HepG2 (cell line): Measurements from ENCODE around the gene DIP2C. TPM values are rescaled to one million over a fixed set of nuclear protein-coding genes. Genes with fewer than 3 reads are reported as not detected.

Source experiments
- ATAC-seq: fragments of 200-7000 bp; cut with Tn5 transposase; 3 replicates; pipeline ENCODE4 v1.9.1; 2020; ENCODE audit warnings: mild to moderate bottlenecking, moderate library complexity
- BruUV-seq: library from RNA; stranded (reverse); fragments of 400-500 nt; replicated peaks from 2 replicates; lab custom pipeline; 2021; lab: Mats Ljungman, UMichigan
- CTCF ChIA-PET: fragments of 300-600 bp; formaldehyde crosslinking; extraction: SDS; loops from one replicate; lab custom pipeline; 2021; ENCODE audit warnings: low total read pairs, inconsistent platforms, low intra/inter-chr PET ratio; lab: Yijun Ruan, JAX
- POLR2A ChIA-PET: fragments of 350-600 bp; sonication (Branson Sonifier 250); formaldehyde crosslinking; loops from one replicate; lab custom pipeline; 2020; ENCODE audit warnings: antibody characterized with exemption, inconsistent platforms; lab: Yijun Ruan, JAX
- DNase-seq: peaks from one replicate; pipeline ENCODE4 v3.0.0-alpha.2; 2015; ENCODE audit warnings: low spot score
- FAIRE-seq: peaks from 3 replicates; lab custom pipeline; 2011; peaks lifted over from hg19 to GRCh38; lab: Jason Lieb, UNC
- H2AFZ ChIP-seq: one replicate; pipeline ENCODE4 v1.6.1; 2011; ENCODE audit warnings: low read length, inconsistent platforms
- H3K27ac ChIP-seq: fragments of 300-600 bp; 3 replicates; pipeline ENCODE4 v1.8.0; 2011; ENCODE audit warnings: mixed run types, mild to moderate bottlenecking, mixed read lengths, low read length, inconsistent platforms; ENCODE audit not compliant: insufficient read depth; ENCODE audit errors: extremely low read length
- H3K27me3 ChIP-seq, 2 experiments: fragments of 200-600 bp in 1 of 2; 2 replicates in 1 of 2; 3 replicates in 1 of 2; pipeline versions ENCODE4 v1.6.0 to v1.8.0; 2011; ENCODE audit warnings: low read length in 2 of 2, mild to moderate bottlenecking in 2 of 2, moderate library complexity in 2 of 2, inconsistent platforms in 1 of 2; ENCODE audit not compliant: insufficient read depth in 2 of 2, control insufficient read depth in 1 of 2
- H3K36me3 ChIP-seq, 2 experiments: fragments of 200-600 bp in 1 of 2; replicated peaks in 1 of 2; 2 replicates in 1 of 2; 3 replicates in 1 of 2; pipeline versions ENCODE4 v1.5.1 to v1.8.0; 2011; ENCODE audit warnings: low read length in 2 of 2, inconsistent platforms in 1 of 2; ENCODE audit not compliant: insufficient read depth in 2 of 2, control insufficient read depth in 1 of 2
- H3K4me1 ChIP-seq: 2 replicates; pipeline ENCODE4 v1.5.1; 2012; ENCODE audit warnings: low read length, inconsistent platforms; ENCODE audit not compliant: insufficient read depth
- H3K4me2 ChIP-seq: 2 replicates; pipeline ENCODE4 v1.6.0; 2011; ENCODE audit warnings: low read depth, low read length, inconsistent platforms
- H3K4me3 ChIP-seq, 3 experiments: fragments of 200-600 bp in 1 of 3; sonication (generic), shearing (Covaris generic) in 1 of 3; replicated peaks in 1 of 3; 2 replicates each; pipeline ENCODE4 v1.5.1; 2011 to 2016; ENCODE audit warnings: low read length in 3 of 3, inconsistent platforms in 2 of 3, low read depth in 2 of 3, mild to moderate bottlenecking in 2 of 3, control low read depth in 1 of 3, mixed read lengths in 1 of 3; ENCODE audit not compliant: insufficient read depth in 1 of 3
- H3K79me2 ChIP-seq: one replicate; pipeline ENCODE4 v1.6.1; 2011; ENCODE audit warnings: low read length, inconsistent platforms; ENCODE audit not compliant: insufficient read depth
- H3K9ac ChIP-seq: 2 replicates; pipeline ENCODE4 v1.6.0; 2011; ENCODE audit warnings: mild to moderate bottlenecking, low read depth, low read length, inconsistent platforms; ENCODE audit not compliant: insufficient read depth
- H3K9me3 ChIP-seq: 2 replicates; pipeline ENCODE4 v1.5.1; 2012; ENCODE audit warnings: mild to moderate bottlenecking, low read length
- H4K20me1 ChIP-seq: 2 replicates; pipeline ENCODE4 v1.6.0; 2011; ENCODE audit warnings: inconsistent platforms, mild to moderate bottlenecking, low read length, moderate library complexity; ENCODE audit not compliant: insufficient read depth
- BATF2 ChIP-seq: sonication (generic); formaldehyde crosslinking; IDR thresholded peaks from 2 replicates; pipeline ENCODE4 v1.8.0; 2022; ENCODE audit warnings: mild to moderate bottlenecking, missing genetic modification reagents, moderate library complexity
- EHMT2 ChIP-seq: fragments of 200-600 bp; sonication (generic); IDR thresholded peaks from 2 replicates; pipeline ENCODE4 v1.7.0; 2017; ENCODE audit warnings: antibody characterized with exemption, low read depth, low read length, borderline replicate concordance
- ELF1 ChIP-seq: sonication (generic); formaldehyde crosslinking; IDR thresholded peaks from 2 replicates; pipeline ENCODE4 v1.4.0; 2020; ENCODE audit warnings: missing genetic modification reagents
- ELF3 ChIP-seq: IDR thresholded peaks from 2 replicates; pipeline ENCODE4 v1.6.1; 2016; ENCODE audit warnings: missing genetic modification reagents, missing compliant biosample characterization
- FOSL1 ChIP-seq: sonication (generic); formaldehyde crosslinking; IDR thresholded peaks from 2 replicates; pipeline ENCODE4 v1.9.0; 2021; ENCODE audit warnings: missing genetic modification reagents, borderline replicate concordance
- IRX3 ChIP-seq: sonication (generic); formaldehyde crosslinking; IDR thresholded peaks from 2 replicates; pipeline ENCODE4 v1.8.1; 2023; ENCODE audit warnings: mild to moderate bottlenecking, low read depth, missing genetic modification reagents, borderline replicate concordance
- NFKBIZ ChIP-seq: IDR thresholded peaks from 2 replicates; pipeline ENCODE4 v1.6.1; 2018; ENCODE audit warnings: missing genetic modification reagents, missing compliant biosample characterization
- PHF20 ChIP-seq: sonication (generic); formaldehyde crosslinking; IDR thresholded peaks from 2 replicates; pipeline ENCODE4 v1.5.0; 2020; ENCODE audit warnings: mild to moderate bottlenecking, missing genetic modification reagents
- SNAPC2 ChIP-seq: sonication (generic); formaldehyde crosslinking; IDR thresholded peaks from 2 replicates; pipeline ENCODE4 v1.8.1; 2022; ENCODE audit warnings: mild to moderate bottlenecking, missing genetic modification reagents
- U2AF2 ChIP-seq: fragments of 200-400 bp; formaldehyde crosslinking; IDR thresholded peaks from 2 replicates; pipeline ENCODE4 v1.6.1; 2017; ENCODE audit warnings: low read depth, mild to moderate bottlenecking, low read length
- ZBTB1 ChIP-seq: sonication (generic); formaldehyde crosslinking; IDR thresholded peaks from 2 replicates; pipeline ENCODE4 v1.4.0; 2020; ENCODE audit warnings: missing genetic modification reagents, borderline replicate concordance
- ZFX ChIP-seq: sonication (generic); formaldehyde crosslinking; IDR thresholded peaks from 2 replicates; pipeline ENCODE4 v1.4.0; 2020; ENCODE audit warnings: mild to moderate bottlenecking, low read depth, missing genetic modification reagents, moderate library complexity
- ZMYM2 ChIP-seq: sonication (generic); formaldehyde crosslinking; IDR thresholded peaks from 2 replicates; pipeline ENCODE4 v1.8.0; 2022; ENCODE audit warnings: mild to moderate bottlenecking, missing genetic modification reagents
- ZNF121 ChIP-seq: sonication (generic); formaldehyde crosslinking; IDR thresholded peaks from 2 replicates; pipeline ENCODE4 v1.5.0; 2020; ENCODE audit warnings: mild to moderate bottlenecking, missing genetic modification reagents
- ZNF296 ChIP-seq: sonication (generic); formaldehyde crosslinking; conservative IDR thresholded peaks from 2 replicates; pipeline ENCODE4 v1.5.0; 2020; ENCODE audit warnings: mild to moderate bottlenecking, missing genetic modification reagents
- ZNF326 ChIP-seq: sonication (generic); formaldehyde crosslinking; IDR thresholded peaks from 2 replicates; pipeline ENCODE4 v1.4.0; 2020; ENCODE audit warnings: missing genetic modification reagents, borderline replicate concordance
- ZNF562 ChIP-seq: sonication (generic); formaldehyde crosslinking; IDR thresholded peaks from 2 replicates; pipeline ENCODE4 v1.8.0; 2022; ENCODE audit warnings: missing genetic modification reagents, borderline replicate concordance
- ZNF775 ChIP-seq: sonication (generic); formaldehyde crosslinking; IDR thresholded peaks from 2 replicates; pipeline ENCODE4 v1.4.0; 2020; ENCODE audit warnings: missing genetic modification reagents, mild to moderate bottlenecking, moderate library complexity, borderline replicate concordance
- ZNF850 ChIP-seq: sonication (generic); formaldehyde crosslinking; conservative IDR thresholded peaks from 2 replicates; pipeline ENCODE4 v1.9.0; 2021; ENCODE audit warnings: mild to moderate bottlenecking, missing genetic modification reagents
- WGBS: methylation state at CpG from one replicate; pipeline ENCODE4 v1.1.6; 2017; ENCODE audit warnings: low lambda C conversion rate; 5-methylcytosine and 5-hydroxymethylcytosine counted together
- in situ Hi-C: cut with HindIII; loops from 2 replicates; pipeline ENCODE4 v1.10.0; 2017; ENCODE audit warnings: low pct_unique_long_range_greater_than_20kb; ENCODE audit not compliant: extremely low pct_ligation_motif_present
- intact Hi-C: fragments of 100-400 bp; cut with micrococcal nuclease; formaldehyde crosslinking; loops from one replicate; pipeline ENCODE4 v1.10.0; 2022; ENCODE audit not compliant: unreplicated experiment
- polyA plus RNA-seq, 8 experiments: library from polyadenylated mRNA; depleted of rRNA in 3 of 8; stranded (reverse) in 7 of 8; unstranded in 1 of 8; fragments of >200 nt; fragmentation: Illumina TruSeq in 4 of 8; extraction: Trizol in 4 of 8; gene quantifications; 2 replicates each; pipeline versions ENCODE4 v1.2.1 to v1.2.3, GENCODE V29; 2011 to 2016; ENCODE audit warnings: low read depth in 4 of 8, missing spikeins in 1 of 8, mixed read lengths in 1 of 8; ENCODE audit not compliant: insufficient read depth in 1 of 8
- total RNA-seq, 5 experiments: library from RNA; depleted of rRNA; stranded (reverse); fragments of >200 nt; fragmentation: Illumina TruSeq; extraction: Trizol; gene quantifications; 2 replicates each; pipeline ENCODE4 v1.2.3, GENCODE V29; 2016; ENCODE audit warnings: low read depth in 1 of 5

Gene DIP2C
- total and polyA plus RNA-seq, 2 of the 13 experiments (the other 11 are each of a cell fraction or from before 2014, with no cell fraction given): 2.2 to 2.7 TPM

- Histone ChIP-seq H3K27ac (no peak overlapping the region), H3K36me3 (no peaks in the 10 kb centered on the region), H2AFZ (no peak overlapping the region), H3K9ac (no peak overlapping the region), H3K4me1 (peaks cover 6% of the 10 kb centered on the region), H3K79me2 (peaks cover 8% of the 10 kb centered on the region), H3K4me2 (no peak overlapping the region), H3K9me3 (no peaks in the 10 kb centered on the region), H3K4me3 (no peak overlapping the region), H3K27me3 (no peaks in the 10 kb centered on the region), H4K20me1 (no peaks in the 10 kb centered on the region)
- ChIA-PET POLR2A (interaction anchor here (1.1 kb wide), 1 partner anchor 19 kb away, joined by 3 read pairs; no protein-coding TSS in a partner anchor), CTCF (no interaction called here)
- no peak for FAIRE-seq
- intact Hi-C loops (no loop called here), in situ Hi-C loops (no loop called here)
- no peak for DNase-seq
- 82% methylated on average over 18 of the region's 23 CpGs for WGBS
- ATAC-seq: no peak
- TF ChIP-seq ZNF296 (no peak), ZNF121 (no peak), NFKBIZ (CRISPR knock-in tag) (no peak), IRX3 (CRISPR knock-in tag) (no peak), ELF1 (CRISPR knock-in tag) (no peak), SNAPC2 (CRISPR knock-in tag) (no peak), ZNF850 (CRISPR knock-in tag) (no peak)
- BruUV-seq: no TSS peak
Observed at GRCh38 chr10:644076-644942, 45.2 kb downstream of the DIP2C start.

DNA sequence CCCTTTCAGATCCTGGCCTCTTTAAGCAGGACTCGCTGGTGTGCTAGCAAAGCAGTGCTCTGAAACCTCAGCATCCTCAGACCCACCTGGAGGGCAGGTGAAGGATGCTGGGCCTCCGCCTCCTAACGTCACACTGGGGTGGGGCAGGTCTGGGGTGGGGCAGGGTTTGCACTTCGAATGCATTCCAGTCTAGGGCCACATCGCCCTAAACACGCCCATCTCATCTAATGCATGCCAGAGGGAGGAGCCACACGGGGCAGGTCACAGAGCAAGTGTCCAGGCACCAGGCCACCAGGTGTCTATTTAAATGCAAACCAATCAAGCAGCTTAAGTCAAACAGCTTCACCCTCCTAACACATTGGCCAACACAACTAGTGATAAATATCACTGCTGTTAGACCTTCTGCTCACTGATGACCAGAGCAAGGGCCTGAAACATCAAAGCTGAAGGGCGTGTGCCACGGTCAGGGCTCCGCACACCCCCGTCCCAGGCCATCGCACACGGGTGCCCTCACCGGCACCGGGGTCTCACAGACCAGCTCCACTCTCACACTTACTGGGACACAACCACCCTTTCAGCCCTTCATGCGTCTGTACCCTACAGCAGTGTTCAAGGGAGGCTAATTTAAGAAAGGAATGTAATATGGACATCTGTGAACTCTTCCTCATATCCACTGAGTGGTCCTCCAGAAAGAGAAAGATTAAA, 47.1 kb downstream of the DIP2C start:
- no peaks in the 10 kb centered on the region for H3K79me2 ChIP-seq
- in situ Hi-C loops: no loop called here
- POLR2A ChIA-PET: no interaction called here
- TF ChIP-seq PHF20 (CRISPR knock-in tag) (no peak), EHMT2 (no peak), U2AF2 (no peak), BATF2 (CRISPR knock-in tag) (no peak), ZNF775 (no peak), ELF3 (no peak), ZNF326 (CRISPR knock-in tag) (no peak), ZFX (CRISPR knock-in tag) (no peak), ZNF562 (CRISPR knock-in tag) (no peak), ZMYM2 (CRISPR knock-in tag) (no peak), ZBTB1 (CRISPR knock-in tag) (no peak), FOSL1 (CRISPR knock-in tag) (no peak)

More for the DNA sequence above, 47.1 kb downstream of the DIP2C start:
- intact Hi-C loops: no loop called here
- Histone ChIP-seq H3K4me1 (no peaks in the 10 kb centered on the region; the same call in 1 of the 2 replicates), H4K20me1 (no peaks in the 10 kb centered on the region), H3K27ac (no peak overlapping the region), H3K4me2 (no peak overlapping the region), H3K36me3 (no peaks in the 10 kb centered on the region), H2AFZ (no peak overlapping the region), H3K9ac (no peak overlapping the region), H3K4me3 (no peak overlapping the region), H3K9me3 (no peaks in the 10 kb centered on the region), H3K27me3 (no peaks in the 10 kb centered on the region)
- no TSS peak for BruUV-seq
- CTCF ChIA-PET: no interaction called here
- FAIRE-seq (no peak), DNase-seq (no peak), ATAC-seq (no peak)
- 79% methylated on average over 13 of the region's 16 CpGs for WGBS
